Activated T-cell treated with anti-CD3 and anti-CD28 coated beads for 4 hours (primary cell): ENCODE results near the gene SNRPA1.

ENCODE experiments used
- DNase-seq: peaks from one replicate; pipeline ENCODE4 v3.0.0-alpha.2; 2020

Gene SNRPA1

DNA sequence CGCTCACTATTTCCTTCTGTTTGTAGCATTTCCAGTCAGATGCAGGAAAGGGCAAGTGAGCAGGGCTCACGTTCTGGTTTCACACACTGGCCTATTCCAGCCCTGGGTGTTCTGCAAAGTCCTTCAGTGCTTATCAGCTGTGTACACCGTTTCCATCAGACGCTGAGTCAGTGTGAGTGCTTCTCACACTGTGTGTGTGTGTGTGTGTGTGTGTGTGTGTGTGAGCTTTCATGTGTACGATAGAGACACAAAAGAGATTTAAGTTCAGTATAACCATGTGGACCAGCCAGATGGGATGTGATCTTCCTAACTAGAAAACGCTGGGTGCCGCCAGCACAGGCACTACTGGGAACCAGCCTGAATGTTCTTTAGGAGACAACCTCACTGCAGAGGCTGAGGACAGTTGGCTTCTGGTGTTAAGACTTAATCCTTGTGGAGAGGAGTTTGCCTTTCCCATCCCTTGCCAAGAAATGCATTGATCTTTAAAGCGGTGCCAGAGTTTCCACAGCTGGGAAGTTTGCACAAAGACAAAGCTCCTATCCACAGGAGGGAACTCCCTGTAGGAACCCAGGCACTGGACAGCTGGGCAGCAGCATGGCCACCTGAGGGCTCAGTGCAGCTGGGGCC is 39.3 kb downstream of the SNRPA1 start:
- no peak for DNase-seq

DNA sequence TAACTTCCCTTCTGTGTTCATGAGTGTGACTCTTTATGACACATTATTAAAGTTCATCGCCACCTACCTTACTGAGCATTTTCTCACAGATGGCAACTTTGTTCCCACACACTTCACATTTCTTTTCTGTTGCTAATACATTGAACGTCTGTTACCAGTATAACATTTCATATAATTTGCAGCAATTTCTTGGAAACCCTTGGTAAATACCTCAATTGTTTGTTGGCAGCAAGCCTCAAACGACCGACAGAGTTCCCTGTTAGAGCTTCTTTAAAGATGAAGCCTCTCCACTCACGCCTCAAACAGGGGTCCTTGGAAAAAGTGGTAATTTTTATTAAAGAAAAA is 40.0 kb downstream of the SNRPA1 start:
- DNase-seq: no peak

DNA sequence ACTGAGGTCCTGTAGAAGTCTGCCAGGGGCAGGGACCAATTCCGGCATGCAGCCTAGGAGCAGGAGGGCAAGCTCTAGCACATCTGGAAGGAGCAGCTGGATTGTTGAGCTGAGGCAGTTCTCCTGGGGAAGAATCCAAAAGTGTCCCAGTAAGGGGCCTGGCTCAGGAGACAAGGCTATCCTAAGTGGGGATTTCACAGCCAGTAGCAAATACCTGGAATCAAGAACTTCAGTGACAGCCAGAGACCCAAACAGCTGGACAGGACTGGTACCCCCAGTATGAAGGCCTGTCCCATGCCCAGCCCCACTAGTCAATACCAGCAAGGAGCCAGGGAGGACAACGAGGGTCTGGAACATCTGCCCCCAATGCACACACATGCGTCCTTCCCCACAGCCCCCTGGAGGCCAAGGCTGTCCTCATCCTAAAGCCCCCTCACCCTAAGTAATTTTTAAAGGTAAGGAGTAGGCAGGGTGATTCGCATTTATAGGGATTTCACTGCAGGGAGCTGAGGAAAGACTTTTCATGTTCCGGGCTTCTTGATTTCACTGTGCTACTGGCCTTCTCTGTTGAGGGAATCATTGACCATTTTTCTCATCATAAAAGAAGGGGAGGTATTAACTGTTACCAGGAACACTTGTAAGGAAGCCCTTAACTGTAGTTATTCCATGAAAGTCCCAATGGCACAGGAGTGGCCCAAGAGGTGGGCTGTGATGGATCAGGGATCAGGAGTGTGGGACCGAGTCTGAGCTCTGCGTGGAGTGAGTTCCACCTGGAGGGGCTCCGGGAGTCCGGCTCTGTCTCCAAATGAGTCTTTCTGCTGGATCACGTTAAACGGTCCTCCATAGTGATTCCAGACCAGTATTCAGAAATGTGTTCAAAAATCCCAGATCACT is 40.6 kb downstream of the SNRPA1 start:
- DNase-seq: no peak

DNA sequence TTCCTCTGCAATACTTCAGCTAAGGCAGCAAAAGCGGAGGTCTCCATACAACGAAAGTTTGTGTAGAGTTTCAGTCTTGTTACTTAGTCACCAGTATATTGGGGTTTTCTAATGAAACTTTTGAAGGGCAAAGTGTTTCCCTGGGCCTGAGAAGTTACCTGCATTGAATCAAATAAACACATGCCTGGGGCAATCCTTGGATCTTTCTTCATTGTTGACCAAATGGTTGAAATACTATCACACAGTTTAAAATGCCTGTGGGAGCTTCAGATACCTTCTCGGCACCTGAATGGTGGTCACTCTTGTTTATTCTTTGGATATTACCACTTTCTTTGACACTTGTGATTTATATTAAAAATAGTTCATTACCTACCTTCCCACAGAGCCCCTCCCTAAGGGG is 42.2 kb downstream of the SNRPA1 start:
- no peak for DNase-seq

DNA sequence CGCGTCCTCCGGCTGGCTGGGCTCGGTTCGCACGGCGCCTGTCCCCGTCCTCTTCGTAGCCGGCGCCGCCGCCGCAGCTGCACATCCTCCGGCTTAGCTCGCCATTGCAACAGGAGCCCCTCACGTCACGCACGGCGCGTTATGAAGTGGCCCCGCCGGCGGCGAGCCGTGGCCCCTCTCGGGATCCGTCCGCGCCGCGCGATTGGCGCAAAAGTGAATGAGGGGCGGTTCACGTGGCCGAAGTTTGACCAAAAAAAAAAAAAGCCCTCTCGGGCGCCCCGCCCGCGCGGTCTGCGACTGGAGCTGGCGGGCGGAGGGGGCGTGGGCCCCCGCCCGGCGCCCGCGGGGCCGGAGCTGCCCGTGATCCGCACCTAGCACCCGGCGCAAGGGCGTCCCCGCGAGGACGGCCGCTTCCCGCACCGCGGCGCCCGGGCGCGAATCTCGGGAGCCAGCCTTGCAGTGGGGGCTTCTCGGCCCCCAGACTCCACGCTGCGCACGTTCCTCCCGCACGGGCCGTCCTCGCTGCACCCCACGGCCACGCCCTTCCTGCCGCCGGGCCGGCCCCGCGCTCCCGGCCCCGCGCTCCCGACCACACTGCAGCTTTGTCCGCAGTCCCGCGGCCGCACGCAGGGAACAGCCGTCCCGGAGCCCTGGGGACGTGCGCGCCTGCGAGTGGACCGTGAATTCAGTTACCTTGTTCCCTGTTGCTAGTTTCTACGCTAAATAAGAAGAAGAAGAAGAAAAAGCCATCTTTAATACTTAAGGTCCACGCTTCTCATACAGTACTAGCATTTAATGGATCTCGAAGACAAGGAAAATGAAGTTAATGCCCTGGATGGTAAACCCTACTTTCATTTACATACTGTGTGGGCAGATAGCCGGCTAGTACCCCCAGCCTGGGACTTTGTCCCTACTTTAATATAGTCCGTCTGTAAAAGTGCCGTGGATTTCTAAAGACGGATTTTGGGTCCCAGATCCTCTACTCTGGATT is 42.9 kb downstream of the SNRPA1 start, which contains the start of gene CHSY1:
TSS of gene CHSY1 (minus strand) at position 219 of the 991 bp plus-strand sequence. CDS start 592 bp downstream, outside the sequence.
- DNase-seq: peak; percentile 70

DNA sequence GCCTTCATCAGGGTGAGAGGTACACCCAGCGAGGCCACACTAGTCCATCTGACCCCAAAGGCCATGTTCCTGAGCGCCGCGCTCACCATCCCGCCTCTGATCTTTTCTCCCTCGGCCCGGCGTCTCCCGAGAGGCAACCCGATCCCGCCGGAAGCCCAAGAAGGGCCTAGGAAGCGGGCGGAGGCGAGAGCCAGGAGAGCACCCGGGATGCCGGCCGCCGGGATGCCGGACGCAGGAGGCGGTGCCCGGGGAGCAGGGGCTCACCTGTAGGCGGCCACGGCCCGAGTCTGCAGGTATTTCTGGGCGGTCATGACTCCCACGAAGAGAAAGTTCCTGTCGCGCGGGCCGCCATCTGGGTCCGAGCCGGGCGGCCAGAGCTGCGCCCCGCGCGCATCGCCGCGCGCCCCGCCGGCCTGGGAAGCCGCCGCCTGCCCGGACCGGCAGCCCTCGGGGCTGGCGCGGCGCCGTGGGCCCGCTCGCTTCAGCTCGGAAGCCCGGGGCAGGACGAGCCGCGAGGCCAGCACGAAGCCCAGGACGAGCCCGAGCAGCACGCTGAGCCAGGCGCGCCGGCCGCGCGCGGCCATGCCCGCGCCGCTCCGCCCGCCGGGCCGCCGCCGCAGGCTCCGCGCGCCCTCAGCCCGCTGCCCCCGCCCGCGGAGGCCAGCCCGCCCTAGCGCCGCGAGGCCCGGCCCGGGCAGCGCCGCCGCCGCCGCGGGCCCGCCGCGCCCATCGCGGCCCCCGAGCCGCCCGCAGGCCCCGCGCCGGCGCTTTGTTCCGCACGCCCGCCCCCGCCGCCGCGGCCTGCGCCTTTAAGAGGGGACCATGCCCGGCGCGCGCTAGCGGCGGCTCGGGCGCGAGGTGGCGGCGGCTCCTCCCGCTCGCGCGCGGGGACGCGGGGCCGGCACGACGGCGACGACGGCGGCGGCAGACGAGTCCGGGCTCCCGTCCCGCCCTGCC is 43.9 kb downstream of the SNRPA1 start:
- DNase-seq: peak; percentile 28

DNA sequence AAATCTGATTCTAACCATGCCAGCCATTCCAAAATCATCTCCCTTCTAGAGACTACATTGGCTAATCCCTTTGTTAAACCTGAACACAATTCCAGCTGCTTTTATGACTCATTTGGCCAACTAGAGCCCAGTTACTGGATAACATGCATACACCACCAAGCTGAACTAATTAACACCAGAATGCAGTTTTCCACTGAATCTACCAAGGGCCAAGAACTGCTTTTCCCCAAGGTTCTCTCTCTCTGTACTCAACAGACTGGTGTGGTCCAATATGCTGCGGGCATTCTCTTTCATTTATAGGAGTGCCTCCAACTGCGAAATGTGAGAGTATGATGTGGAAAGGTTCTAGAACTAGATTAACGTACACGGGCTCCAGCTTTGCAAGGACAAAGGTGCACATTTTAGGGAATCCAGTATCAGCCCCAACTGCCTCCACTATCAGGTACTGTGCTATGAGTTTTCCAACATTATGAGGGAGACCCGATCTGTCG is 44.7 kb downstream of the SNRPA1 start:
- DNase-seq: no peak

DNA sequence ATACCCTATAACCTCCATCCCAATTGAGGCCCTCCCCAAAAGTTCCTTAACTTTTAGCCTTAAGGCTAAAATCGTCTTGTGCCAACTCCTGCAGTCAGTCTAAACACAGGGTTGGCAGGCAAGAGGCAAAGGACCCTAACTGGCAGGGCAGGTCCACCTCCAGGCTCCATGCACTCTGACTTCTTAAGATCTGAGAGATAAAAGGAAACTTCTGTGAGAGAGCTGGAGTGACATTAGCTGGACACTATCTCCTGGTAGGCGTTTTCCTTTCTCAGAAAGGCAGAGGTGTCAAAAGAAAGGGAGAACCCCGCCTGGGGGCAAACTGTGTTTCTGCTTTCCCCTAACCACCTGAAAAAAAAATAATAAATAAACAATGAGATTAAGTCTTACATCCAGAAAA is 46.8 kb downstream of the SNRPA1 start:
- no peak for DNase-seq

DNA sequence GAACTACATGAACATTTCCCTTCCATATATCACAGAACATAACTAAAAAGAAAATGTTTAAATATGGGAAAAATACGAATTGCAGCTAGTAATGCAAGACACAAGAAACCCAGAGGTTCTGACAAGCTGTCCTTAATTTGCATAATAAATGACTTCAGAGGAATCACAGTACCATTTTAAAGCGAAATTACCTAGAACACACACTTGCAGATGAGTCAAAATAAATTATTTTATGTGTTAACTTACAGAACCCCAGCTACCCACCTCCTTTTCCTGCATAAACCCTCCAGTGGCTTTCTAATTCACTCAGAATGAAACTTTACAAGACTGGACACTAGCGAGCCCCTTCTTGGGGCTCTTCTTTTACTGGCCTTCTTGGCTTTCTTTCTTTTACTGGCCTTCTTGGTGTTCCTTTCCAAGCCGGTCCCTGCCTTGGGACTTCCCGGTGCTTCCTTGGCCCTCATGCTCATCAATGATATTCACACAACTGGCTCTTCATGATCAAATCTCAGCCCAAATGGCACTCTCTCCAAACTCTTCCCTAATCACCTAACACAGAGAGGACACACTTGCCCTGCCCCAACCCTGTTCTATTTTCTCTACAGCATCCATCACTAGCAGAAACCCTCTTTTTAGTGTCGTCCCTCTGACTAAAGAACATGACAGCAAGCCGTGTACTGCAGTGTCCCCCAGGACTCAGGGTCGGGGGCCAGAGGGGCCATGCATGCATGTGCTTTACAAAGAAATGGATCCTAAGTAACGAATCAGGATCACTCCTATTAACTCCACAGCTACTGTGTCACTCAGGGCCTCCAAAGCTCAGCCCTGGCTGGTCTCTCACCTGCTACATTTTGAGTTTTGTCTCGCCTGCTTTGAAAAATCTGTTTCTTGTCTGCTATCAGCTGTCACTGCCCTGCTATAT is 48.0 kb downstream of the SNRPA1 start:
- no peak for DNase-seq

DNA sequence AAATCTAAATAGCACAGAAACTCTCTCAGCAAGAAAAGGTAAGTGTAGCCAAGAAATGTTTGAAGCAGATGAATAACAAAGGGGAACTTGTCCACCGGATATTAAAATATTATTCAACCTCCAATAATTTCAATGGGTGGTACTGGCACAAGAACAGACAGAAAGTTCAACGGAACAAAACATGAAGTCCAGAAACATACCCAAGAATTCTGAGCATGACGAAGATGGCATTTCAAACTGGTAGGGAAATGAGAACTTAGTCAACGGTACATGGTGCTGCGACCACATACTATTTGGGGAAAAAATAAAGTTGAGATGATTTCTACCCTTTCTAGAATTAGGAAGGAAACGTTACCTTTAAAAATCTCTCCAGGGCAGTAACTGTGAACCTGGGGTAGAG is 48.7 kb downstream of the SNRPA1 start:
- DNase-seq: no peak

DNA sequence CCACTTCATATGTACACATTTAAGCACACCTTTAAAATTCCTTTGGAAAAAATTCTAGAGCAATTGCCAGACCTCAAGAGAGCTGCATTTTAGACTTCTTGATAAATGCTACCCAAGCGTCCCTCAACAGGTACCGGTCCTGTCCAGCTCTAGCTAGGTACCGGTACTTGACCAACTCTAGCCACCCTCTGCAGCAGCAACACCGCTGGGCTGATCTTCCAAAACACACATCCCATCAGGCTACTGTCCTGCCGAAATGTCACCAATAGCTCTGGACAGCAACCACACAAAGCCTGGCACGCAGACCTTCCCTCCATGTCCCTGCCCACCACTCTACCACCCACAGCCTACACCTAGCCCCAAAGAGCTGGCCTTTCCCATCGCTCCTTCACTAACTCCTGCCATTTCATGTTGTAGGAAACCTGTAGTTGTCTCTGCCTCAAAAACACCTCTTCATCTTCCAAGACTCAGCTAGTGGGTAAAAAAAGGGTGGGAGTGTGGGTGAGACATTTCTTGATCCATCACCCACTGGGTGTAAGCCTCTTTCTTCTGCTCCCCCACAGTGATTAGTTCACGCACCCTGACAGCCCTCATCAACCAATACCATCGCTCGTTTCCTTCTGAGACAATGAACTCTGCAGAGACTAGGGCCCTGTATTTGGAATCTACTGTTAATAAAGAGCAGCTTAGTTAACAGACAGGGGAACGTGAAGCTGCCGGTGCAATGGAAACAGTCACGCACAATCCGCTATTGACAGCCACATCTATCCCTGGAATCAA is 50.0 kb downstream of the SNRPA1 start:
- no peak for DNase-seq

DNA sequence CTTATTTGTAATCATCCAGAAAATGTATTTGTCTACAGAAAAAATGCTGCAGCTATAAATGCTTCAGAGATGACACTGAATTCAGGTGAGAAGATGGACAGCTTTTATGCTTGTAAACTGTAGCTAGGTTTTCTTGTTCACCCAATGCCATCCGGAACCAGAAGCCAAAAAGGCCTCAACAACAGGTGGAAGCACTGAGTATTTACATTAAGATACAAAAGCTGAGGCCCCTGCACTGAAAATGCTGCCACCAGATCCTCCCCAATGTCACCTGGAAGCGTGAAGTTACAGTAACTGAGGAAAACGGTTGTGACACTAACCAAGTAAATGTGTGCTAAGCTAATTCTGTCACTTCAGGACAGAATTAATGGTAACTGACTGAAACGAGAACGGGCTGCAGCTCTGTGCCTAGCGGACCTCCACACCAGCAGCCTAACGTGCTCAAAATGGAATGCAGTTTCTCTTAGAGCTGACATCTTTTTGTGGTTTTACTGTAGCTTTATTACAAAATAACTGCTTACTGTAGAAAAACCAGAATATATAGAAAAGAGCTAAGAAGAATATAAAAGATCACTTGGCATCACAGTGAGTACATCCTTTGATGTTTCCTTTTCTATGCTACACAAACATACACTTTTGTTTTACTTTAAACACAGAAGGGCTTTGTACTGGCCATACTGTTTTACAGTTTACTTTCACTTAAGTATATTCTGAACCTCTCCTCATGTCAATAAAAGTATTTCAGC is 50.8 kb downstream of the SNRPA1 start:
- no peak for DNase-seq

DNA sequence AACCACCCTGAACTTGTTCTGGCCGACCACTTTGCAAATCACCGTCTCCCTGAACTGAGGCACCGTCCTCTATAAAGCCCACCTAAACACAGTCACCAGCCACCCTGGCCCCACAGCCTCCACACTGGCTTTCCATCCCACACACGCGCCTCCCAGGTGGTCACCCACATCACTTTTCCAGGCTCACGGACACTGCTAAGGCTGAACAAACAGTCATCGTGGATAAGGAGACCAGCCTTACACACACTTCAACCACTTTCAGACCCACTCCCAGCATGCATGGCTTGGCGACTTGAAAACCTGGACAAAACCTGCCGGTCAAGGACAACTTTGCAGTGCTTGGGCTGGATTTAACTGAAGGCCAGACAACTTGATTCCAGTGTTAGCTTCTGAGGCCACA is 51.6 kb downstream of the SNRPA1 start:
- DNase-seq: no peak

DNA sequence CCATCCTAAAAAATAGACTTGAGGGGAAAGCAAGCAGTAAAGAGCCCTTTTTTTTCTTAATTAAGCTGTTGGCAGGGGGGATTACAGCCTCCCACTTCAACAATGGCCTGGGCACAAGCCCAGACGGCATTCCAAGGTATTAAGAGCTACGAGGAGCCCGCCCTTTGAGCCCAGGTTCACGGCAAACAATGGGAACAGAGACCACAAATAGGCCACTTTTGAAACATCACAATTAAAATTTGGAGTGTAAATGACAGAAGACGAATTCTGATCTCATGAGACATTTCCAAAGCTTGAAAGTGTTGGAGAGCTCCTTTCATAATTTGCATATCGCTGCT is 52.1 kb downstream of the SNRPA1 start:
- DNase-seq: no peak

DNA sequence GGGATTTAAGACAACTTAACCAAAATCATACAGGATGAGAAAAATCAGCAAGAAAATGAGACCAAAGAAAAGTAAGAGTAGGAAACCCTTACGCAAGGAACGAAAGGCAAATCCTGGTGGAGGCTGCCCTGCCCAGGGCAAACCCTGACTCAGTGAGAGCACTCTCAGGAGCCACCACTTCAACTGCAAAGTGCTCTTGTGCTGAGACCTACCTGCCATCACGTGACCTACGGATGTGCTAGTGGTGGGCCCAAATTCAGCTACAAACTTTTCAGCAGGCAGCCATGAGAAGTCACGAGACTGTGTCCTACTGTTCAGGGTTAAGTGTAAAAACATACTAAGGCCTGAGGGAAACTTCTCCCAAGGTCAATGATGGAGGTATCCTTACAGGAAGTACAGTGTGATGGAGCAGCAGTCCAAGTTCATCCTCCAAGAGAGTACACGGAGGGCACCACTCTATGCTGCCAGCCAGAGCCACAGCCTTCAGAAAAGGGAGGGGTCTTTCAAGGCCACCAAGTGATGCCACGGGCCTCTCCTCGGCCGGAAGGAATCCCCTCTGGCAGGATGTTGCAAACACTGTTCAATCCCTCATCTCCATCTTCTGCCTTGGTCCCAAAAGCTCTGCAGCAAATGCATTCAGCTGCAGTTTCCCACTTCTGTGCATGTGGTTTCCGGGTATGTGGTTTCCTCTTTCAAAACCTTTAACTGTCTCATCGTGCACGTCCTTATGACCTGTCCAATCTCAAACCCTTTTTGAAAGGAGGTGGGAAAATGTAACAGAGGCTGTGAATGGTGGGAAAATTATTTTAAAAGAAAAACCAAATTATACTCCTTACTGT is 52.7 kb downstream of the SNRPA1 start:
- DNase-seq: no peak

DNA sequence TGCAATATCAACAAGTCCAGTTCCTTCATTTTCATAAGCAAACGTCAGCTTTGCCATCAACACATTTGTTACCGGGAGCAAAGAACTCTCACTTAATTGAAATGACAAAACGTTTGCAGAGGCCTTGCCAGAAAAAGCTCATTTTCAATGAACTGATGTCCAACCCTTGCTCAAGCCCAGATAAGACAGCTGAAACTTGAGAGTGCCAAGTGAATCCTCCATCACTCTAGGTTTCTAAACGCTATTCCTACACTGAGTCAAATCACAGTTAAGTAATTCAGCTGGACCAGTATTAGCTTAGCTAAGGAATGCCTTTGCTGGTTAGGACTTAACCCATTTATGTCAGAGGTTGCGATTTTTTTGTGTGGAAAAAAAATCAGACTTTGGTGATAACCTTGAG is 54.7 kb downstream of the SNRPA1 start:
- DNase-seq: no peak

DNA sequence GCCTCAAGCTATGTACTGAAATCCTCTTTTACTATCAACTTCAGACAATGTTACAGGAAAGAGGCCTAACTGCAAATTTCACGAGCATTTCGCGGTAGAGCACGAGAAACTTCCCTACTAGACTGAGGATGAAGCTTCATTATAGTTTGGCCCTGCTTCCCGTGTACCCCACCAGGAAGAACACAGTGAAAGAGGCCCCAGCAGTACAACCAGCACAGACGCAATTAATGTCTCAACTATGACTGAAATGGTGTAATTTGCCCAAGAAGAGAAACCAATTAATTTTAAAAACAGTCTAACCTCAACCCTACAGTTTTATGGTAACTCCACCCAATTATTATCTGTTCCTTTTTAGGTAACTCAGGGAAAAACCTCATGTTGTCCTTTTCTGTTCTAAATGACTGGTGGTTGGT is 55.3 kb downstream of the SNRPA1 start:
- DNase-seq: no peak

DNA sequence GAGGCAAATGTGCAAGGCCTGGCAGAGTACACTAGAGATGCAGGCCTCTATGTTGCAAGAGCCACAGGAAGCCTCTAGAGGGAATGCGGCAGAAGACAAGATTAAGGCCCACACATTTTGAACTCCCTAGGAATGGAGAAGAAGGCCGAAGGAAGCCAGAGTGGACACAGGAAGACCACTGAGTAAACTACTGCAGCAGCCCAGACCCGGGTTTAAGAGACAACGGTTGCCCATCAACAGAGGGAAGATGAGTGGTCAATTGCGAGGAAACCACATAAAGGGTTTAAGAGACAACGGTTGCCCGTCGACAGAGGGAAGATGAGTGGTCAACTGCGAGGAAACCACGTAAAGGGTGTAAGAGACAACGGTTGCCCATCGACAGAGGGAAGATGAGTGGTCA is 57.8 kb downstream of the SNRPA1 start:
- no peak for DNase-seq
